Vagina (tissue), 2 donors: Measurements from ENCODE around the gene ID1.

Experiments used
- CTCF ChIP-seq, 3 experiments: fragments of 450-650 bp in 2 of 3; fragments of 200-600 bp in 1 of 3; sonication (generic) in 1 of 3; IDR thresholded peaks; one replicate each; pipeline ENCODE4 v1.5.1; 2017 to 2019; ENCODE audit warnings: antibody characterized with exemption in 3 of 3, mild to moderate bottlenecking in 2 of 3, moderate library complexity in 2 of 3
- POLR2A ChIP-seq, 2 donors: fragments of 450-650 bp; IDR thresholded peaks; one replicate each; pipeline ENCODE4 v1.6.1; 2017; ENCODE audit warnings: antibody characterized with exemption in 2 of 2, mild to moderate bottlenecking in 2 of 2, moderate library complexity in 2 of 2
- POLR2AphosphoS5 ChIP-seq, 2 donors: sonication (generic); formaldehyde crosslinking; IDR thresholded peaks; one replicate each; pipeline ENCODE4 v1.9.0; 2017; ENCODE audit warnings: antibody characterized with exemption in 2 of 2, mild to moderate bottlenecking in 2 of 2, low read depth in 1 of 2; ENCODE audit not compliant: insufficient read depth in 1 of 2

- TF ChIP-seq CTCF (IDR thresholded peaks at IDR 0.05) (no peak), POLR2AphosphoS5 (IDR thresholded peaks at IDR 0.05; ENCODE audit: insufficient read depth in 1 of 2, low read depth in 1 of 2) (no peak), POLR2A (IDR thresholded peaks at IDR 0.05) (no peak)
Observed at GRCh38 chr20:31637660-31638059, 32.6 kb downstream of the ID1 start, which contains the start of gene COX4I2.
